Neuronal stem cell (in vitro differentiated cells): ENCODE results near the gene DDX47.

ENCODE experiments used
- DNase-seq: peaks from one replicate; pipeline ENCODE4 v3.0.0-alpha.2; 2013; ENCODE audit warnings: low spot score
- H2AFZ ChIP-seq: one replicate; pipeline ENCODE4 v1.6.1; 2013; ENCODE audit warnings: mild to moderate bottlenecking, low read length, inconsistent platforms
- H2AK5ac ChIP-seq: 2 replicates; pipeline ENCODE4 v1.6.1; 2013; ENCODE audit warnings: low read depth, mild to moderate bottlenecking, inconsistent platforms, low read length, moderate library complexity, mixed read lengths
- H2BK120ac ChIP-seq: 2 replicates; pipeline ENCODE4 v1.6.1; 2013; ENCODE audit warnings: low read depth, mild to moderate bottlenecking, inconsistent platforms, low read length, moderate library complexity, mixed read lengths
- H2BK12ac ChIP-seq: one replicate; pipeline ENCODE4 v1.6.1; 2013; ENCODE audit warnings: low read length, inconsistent platforms
- H2BK15ac ChIP-seq: 2 replicates; pipeline ENCODE4 v1.6.1; 2013; ENCODE audit warnings: mild to moderate bottlenecking, low read length, inconsistent platforms, mixed read lengths
- H2BK5ac ChIP-seq: one replicate; pipeline ENCODE4 v1.6.1; 2013; ENCODE audit warnings: inconsistent platforms, mild to moderate bottlenecking, low read length, moderate library complexity
- H3K14ac ChIP-seq: one replicate; pipeline ENCODE4 v1.6.1; 2013; ENCODE audit warnings: low read length, inconsistent platforms
- H3K18ac ChIP-seq: 2 replicates; pipeline ENCODE4 v1.6.1; 2013; ENCODE audit warnings: low read length, inconsistent platforms
- H3K23ac ChIP-seq: 2 replicates; pipeline ENCODE4 v1.6.1; 2013; ENCODE audit warnings: low read depth, mild to moderate bottlenecking, mixed read lengths, low read length, inconsistent platforms; ENCODE audit not compliant: poor library complexity
- H3K27ac ChIP-seq: replicated peaks from 3 replicates; pipeline ENCODE4 v1.5.1; 2013; ENCODE audit warnings: low read length, inconsistent platforms
- H3K27me3 ChIP-seq, 3 experiments: 2 replicates each; pipeline ENCODE4 v1.6.1; 2013; ENCODE audit warnings: low read length in 3 of 3, mild to moderate bottlenecking in 2 of 3, inconsistent platforms in 1 of 3, low read depth in 1 of 3, mixed read lengths in 1 of 3, moderate library complexity in 1 of 3; ENCODE audit not compliant: control insufficient read depth in 3 of 3, insufficient read depth in 3 of 3
- H3K36me3 ChIP-seq, 2 donors: replicated peaks in 1 of 2; 2 replicates each; pipeline ENCODE4 v1.6.1; 2013; ENCODE audit warnings: low read length in 2 of 2; ENCODE audit not compliant: control insufficient read depth in 2 of 2, insufficient read depth in 2 of 2
- H3K4ac ChIP-seq: 2 replicates; pipeline ENCODE4 v1.6.1; 2013; ENCODE audit warnings: inconsistent platforms, mild to moderate bottlenecking, low read length, moderate library complexity
- H3K4me1 ChIP-seq, 2 donors: 1 replicate in 1 of 2; 2 replicates in 1 of 2; pipeline ENCODE4 v1.6.1; 2013; ENCODE audit warnings: low read length in 2 of 2, low read depth in 1 of 2; ENCODE audit not compliant: control insufficient read depth in 2 of 2, insufficient read depth in 1 of 2
- H3K4me2 ChIP-seq: one replicate; pipeline ENCODE4 v1.6.1; 2013; ENCODE audit warnings: mild to moderate bottlenecking, low read length, inconsistent platforms; ENCODE audit not compliant: insufficient read depth, poor library complexity, severe bottlenecking
- H3K4me3 ChIP-seq, 2 donors: 2 replicates each; pipeline ENCODE4 v1.5.1; 2013; ENCODE audit warnings: low read length in 2 of 2, mild to moderate bottlenecking in 2 of 2, inconsistent platforms in 1 of 2, moderate library complexity in 1 of 2
- H3K79me1 ChIP-seq: one replicate; pipeline ENCODE4 v1.6.1; 2013; ENCODE audit warnings: low read depth, mild to moderate bottlenecking, inconsistent platforms, low read length, moderate library complexity
- H3K9ac ChIP-seq: one replicate; pipeline ENCODE4 v1.6.1; 2013; ENCODE audit warnings: mild to moderate bottlenecking, low read depth, low read length, inconsistent platforms; ENCODE audit not compliant: poor library complexity
- H3K9me3 ChIP-seq, 2 donors: replicated peaks in 1 of 2; 2 replicates each; pipeline versions ENCODE3 to v1.6.1; 2013; ENCODE audit warnings: low read length in 2 of 2, mild to moderate bottlenecking in 2 of 2, inconsistent platforms in 1 of 2, low read depth in 1 of 2, mixed read lengths in 1 of 2, moderate library complexity in 1 of 2; ENCODE audit not compliant: control insufficient read depth in 2 of 2, insufficient read depth in 1 of 2
- H4K8ac ChIP-seq: one replicate; pipeline ENCODE4 v1.6.1; 2013; ENCODE audit warnings: low read depth, mild to moderate bottlenecking, inconsistent platforms, low read length, moderate library complexity
- H4K91ac ChIP-seq: one replicate; pipeline ENCODE4 v1.6.1; 2013; ENCODE audit warnings: low read length, low read depth, mild to moderate bottlenecking, inconsistent platforms; ENCODE audit not compliant: poor library complexity
- WGBS, 2 donors: extraction: QIAGEN DNeasy Blood & Tissue Kit; methylation state at CpG; one replicate each; pipeline ENCODE4 v1.1.7; 2013; ENCODE audit warnings: missing lambda C conversion rate in 2 of 2, mixed read lengths in 1 of 2; ENCODE audit not compliant: insufficient read length in 2 of 2, insufficient replicate concordance in 1 of 2; ENCODE audit errors: extremely low coverage in 2 of 2; 5-methylcytosine and 5-hydroxymethylcytosine counted together

DDX47 gene

DNA sequence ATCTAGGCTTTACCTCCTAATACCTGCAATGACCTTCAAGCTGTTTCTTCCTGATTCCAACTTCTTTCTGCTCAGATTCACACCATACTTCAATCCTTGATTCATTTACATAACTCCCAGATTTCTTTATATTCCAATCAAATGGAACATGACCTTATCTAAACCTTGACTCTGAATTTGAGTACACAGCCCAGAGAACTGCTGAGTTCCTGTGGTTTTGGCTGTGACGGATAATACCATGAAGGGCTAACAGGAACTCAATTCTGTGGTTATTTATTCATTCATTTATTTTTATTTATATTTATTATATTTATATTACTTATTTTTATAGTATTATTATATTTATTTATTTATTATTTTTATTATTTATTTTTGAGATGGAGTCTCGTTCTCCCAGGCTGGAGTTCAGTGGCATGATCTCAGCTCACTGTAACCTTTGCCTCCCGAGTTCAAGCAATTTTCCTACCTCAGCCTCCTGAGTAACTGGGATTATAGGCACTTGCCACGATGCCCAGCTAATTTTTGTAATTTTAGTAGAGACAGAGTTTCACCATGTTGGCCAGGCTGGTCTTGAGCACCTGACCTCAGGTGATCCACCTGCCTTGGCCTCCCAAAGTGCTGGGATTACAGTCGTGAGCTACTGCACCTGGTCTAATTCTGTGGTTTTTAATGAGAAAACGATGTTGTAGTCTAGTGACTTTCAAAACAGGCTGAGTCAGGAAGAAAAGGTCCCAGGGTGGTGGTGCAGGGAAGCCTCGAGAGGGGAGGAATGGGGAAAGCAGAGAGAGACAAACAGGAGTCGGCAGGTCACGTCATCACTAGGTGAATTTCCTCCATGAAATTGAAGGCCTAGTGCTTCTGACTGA, 16.0 kb upstream of the DDX47 start:
- WGBS, 2 donors: no CpG with 5 or more reads among the region's 9 CpGs
- no peak overlapping the region for H2AFZ ChIP-seq
- H3K14ac ChIP-seq: no peak overlapping the region
- no peak overlapping the region for H2BK15ac ChIP-seq
- H3K36me3 ChIP-seq: no peaks in the 10 kb centered on the region
- no peak overlapping the region for H2BK12ac ChIP-seq
- no peaks in the 10 kb centered on the region for H3K79me1 ChIP-seq
- no peak overlapping the region for H3K4me2 ChIP-seq
- H3K18ac ChIP-seq: no peak overlapping the region
- H3K9me3 ChIP-seq: peaks cover 0 to 3% of the 10 kb centered on the region in 2 donors
- no peak for DNase-seq
- no peak overlapping the region for H2BK120ac ChIP-seq
- no peak overlapping the region for H2BK5ac ChIP-seq
- peaks cover 0 to 13% of the 10 kb centered on the region in 2 donors for H3K4me1 ChIP-seq
- H3K9ac ChIP-seq: no peak overlapping the region
- H3K27me3 ChIP-seq: no peaks in the 10 kb centered on the region
- no peak overlapping the region for H3K4me3 ChIP-seq
- no peak overlapping the region for H3K27ac ChIP-seq
- no peak overlapping the region for H3K4ac ChIP-seq
- no peak overlapping the region for H2AK5ac ChIP-seq
- H4K8ac ChIP-seq: no peak overlapping the region
- no peak overlapping the region for H3K23ac ChIP-seq
- H4K91ac ChIP-seq: no peak overlapping the region

DNA sequence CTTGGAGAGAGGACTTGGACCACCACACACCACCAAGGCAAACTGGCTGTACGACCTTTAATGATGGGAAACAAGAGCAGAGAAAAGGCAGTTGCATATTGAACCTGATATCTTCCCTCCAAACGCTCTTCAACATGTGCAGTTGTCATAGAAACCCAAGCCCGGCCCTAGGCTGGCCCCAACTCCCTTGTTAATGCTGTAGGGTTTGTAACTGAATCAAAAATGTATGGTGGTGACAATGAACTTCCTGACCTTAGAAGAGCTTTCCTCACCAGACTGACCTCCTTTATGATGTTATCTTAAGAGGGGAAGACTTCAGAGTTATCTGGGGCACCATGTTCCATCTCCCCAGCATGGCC, 15.4 kb upstream of the DDX47 start:
- H2BK15ac ChIP-seq: no peak overlapping the region
- no peaks in the 10 kb centered on the region for H3K79me1 ChIP-seq
- H3K4me2 ChIP-seq: no peak overlapping the region
- no peak overlapping the region for H2AFZ ChIP-seq
- H2BK120ac ChIP-seq: no peak overlapping the region
- no peak overlapping the region for H3K23ac ChIP-seq
- no peak overlapping the region for H2BK12ac ChIP-seq
- peaks cover 0 to 3% of the 10 kb centered on the region in 2 donors for H3K9me3 ChIP-seq
- H3K4me3 ChIP-seq: no peak overlapping the region
- H4K8ac ChIP-seq: no peak overlapping the region
- H3K9ac ChIP-seq: no peak overlapping the region
- no peak overlapping the region for H3K14ac ChIP-seq
- no CpG with 5 or more reads among the region's 3 CpGs for WGBS, 2 donors
- no peak overlapping the region for H3K18ac ChIP-seq
- H3K36me3 ChIP-seq: no peaks in the 10 kb centered on the region
- no peak overlapping the region for H4K91ac ChIP-seq
- DNase-seq: no peak
- no peaks in the 10 kb centered on the region for H3K27me3 ChIP-seq
- no peak overlapping the region for H3K27ac ChIP-seq
- no peak overlapping the region for H3K4ac ChIP-seq
- H2AK5ac ChIP-seq: no peak overlapping the region
- H3K4me1 ChIP-seq: peaks cover 0 to 9% of the 10 kb centered on the region in 2 donors
- H2BK5ac ChIP-seq: no peak overlapping the region

DNA sequence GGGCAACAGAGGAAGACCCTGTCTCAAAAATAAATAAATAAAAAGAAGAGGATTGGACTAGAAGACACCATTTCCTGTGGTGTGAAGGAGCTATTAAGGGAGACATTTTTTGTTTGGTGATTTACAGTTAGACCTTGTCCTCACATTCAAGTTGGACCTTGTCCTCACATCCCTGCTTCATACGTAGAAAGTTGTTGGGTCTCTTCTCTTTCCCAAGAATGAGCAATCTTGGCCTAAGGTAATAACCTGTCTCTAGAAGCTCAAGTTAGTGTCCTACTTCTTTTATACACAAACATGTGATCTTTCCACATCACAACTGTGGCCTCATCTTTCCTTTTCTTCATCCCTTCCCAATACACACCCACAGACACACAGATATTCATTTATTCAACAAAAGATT, 14.7 kb upstream of the DDX47 start:
- DNase-seq: no peak
- Histone ChIP-seq H3K23ac (no peak overlapping the region), H3K9ac (no peak overlapping the region), H3K4me1 (peaks cover 0 to 9% of the 10 kb centered on the region in 2 donors), H3K27ac (no peak overlapping the region), H2BK5ac (no peak overlapping the region), H2BK15ac (no peak overlapping the region), H3K4me2 (no peak overlapping the region), H2BK120ac (no peak overlapping the region), H2BK12ac (no peak overlapping the region), H3K27me3 (no peaks in the 10 kb centered on the region), H2AK5ac (no peak overlapping the region), H3K4me3 (no peak overlapping the region), H4K91ac (no peak overlapping the region), H3K79me1 (no peaks in the 10 kb centered on the region), H3K36me3 (no peaks in the 10 kb centered on the region), H2AFZ (no peak overlapping the region), H3K4ac (no peak overlapping the region), H3K18ac (no peak overlapping the region), H4K8ac (no peak overlapping the region), H3K9me3 (peaks cover 0 to 3% of the 10 kb centered on the region in 2 donors), H3K14ac (no peak overlapping the region)
- no CpG with 5 or more reads among the region's 1 CpG for WGBS, 2 donors

DNA sequence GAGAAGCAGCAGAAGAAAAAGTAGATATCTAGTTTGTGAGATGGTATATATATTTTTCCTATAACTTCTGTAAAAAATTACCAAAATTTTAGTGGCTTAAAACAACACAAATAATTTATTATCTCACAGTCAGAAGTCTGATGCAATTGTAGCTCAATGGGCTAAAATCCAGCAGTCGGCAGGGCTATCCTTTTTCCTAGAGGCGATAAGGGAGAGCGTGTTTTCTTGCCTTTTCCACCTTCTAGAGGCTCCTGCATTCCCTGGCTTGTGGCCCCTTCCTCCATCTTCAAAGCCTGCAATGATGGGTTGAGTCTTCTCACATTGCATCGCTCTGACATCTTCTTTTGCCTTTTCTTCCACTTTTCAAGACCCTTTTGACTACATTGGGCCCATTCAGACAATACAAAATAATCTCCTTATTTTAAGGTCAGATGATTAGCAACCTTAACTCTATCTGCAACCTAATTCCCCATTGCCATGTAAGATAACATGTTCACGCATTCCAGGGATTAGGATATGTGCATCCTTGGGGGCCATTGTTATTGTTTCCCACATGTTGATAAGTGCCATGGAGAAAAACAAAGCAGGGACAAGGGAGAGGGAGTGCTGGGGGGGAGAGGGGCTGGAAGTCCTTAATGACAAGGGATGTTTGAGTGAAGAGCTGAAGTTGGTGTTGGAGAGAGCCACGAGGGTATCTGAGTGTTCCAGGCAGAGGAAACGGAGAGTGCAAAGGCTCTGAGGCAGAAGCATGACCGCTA, 13.8 kb upstream of the DDX47 start:
- H3K4me2 ChIP-seq: no peak overlapping the region
- H3K4me1 ChIP-seq: peaks cover 0 to 9% of the 10 kb centered on the region in 2 donors
- no peak overlapping the region for H2BK12ac ChIP-seq
- no peak overlapping the region for H3K14ac ChIP-seq
- DNase-seq: no peak
- no peaks in the 10 kb centered on the region for H3K27me3 ChIP-seq
- H3K4ac ChIP-seq: no peak overlapping the region
- no peaks in the 10 kb centered on the region for H3K79me1 ChIP-seq
- H2BK15ac ChIP-seq: no peak overlapping the region
- H2BK5ac ChIP-seq: no peak overlapping the region
- no peak overlapping the region for H2AFZ ChIP-seq
- no peak overlapping the region for H4K8ac ChIP-seq
- no peak overlapping the region for H3K9ac ChIP-seq
- H2AK5ac ChIP-seq: no peak overlapping the region
- WGBS, 2 donors: no CpG with 5 or more reads among the region's 8 CpGs
- H3K9me3 ChIP-seq: peaks cover 0 to 3% of the 10 kb centered on the region in 2 donors
- H3K27ac ChIP-seq: no peak overlapping the region
- no peak overlapping the region for H3K23ac ChIP-seq
- H4K91ac ChIP-seq: no peak overlapping the region
- no peak overlapping the region for H3K18ac ChIP-seq
- H2BK120ac ChIP-seq: no peak overlapping the region
- H3K4me3 ChIP-seq: no peak overlapping the region
- no peaks in the 10 kb centered on the region for H3K36me3 ChIP-seq
